K562 (cell line): ENCODE measurements around the gene BCAP31. TPM values are rescaled to one million over a fixed set of nuclear protein-coding genes. Genes with fewer than 3 reads are reported as not detected.

Experiments
- ATAC-seq: fragments of 200-7000 bp; cut with Tn5 transposase; 3 replicates; pipeline ENCODE4 v1.9.1; 2020; ENCODE audit warnings: moderate library complexity
- BruUV-seq: library from RNA; stranded (reverse); fragments of 400-500 nt; replicated peaks from 2 replicates; lab custom pipeline; 2021; lab: Mats Ljungman, UMichigan
- CTCF ChIA-PET: fragments of 300-600 bp; formaldehyde crosslinking; extraction: SDS; loops from one replicate; lab custom pipeline; 2021; ENCODE audit warnings: low intra/inter-chr PET ratio; lab: Yijun Ruan, JAX
- POLR2A ChIA-PET: fragments of 300-600, 350-650 bp; sonication (Branson Sonifier 250); formaldehyde crosslinking; extraction: SDS; loops from one replicate; lab custom pipeline; 2021; ENCODE audit warnings: antibody characterized with exemption, inconsistent platforms; lab: Yijun Ruan, JAX
- DNase-seq, 4 experiments: peaks; one replicate each; pipeline versions ENCODE4 v3.0.0 to v3.0.0-alpha.2; 2011 to 2018; ENCODE audit warnings: low spot score in 3 of 4, mixed read lengths in 3 of 4; ENCODE audit errors: extremely low read depth in 1 of 4
- FAIRE-seq: peaks from 2 replicates; lab custom pipeline; 2011; peaks lifted over from hg19 to GRCh38; lab: Jason Lieb, UNC
- H2AFZ ChIP-seq: 2 replicates; pipeline ENCODE4 v1.6.0; 2011; ENCODE audit warnings: low read depth, low read length, control low read depth, inconsistent platforms
- H3K27ac ChIP-seq: fragments of 200-600 bp; 3 replicates; pipeline ENCODE4 v1.8.0; 2011; ENCODE audit warnings: low read depth, mild to moderate bottlenecking, control low read depth, inconsistent platforms, low read length, moderate library complexity, mixed read lengths; ENCODE audit errors: extremely low read depth
- H3K27me3 ChIP-seq, 2 experiments: fragments of 300-600 bp in 1 of 2; 2 replicates in 1 of 2; 3 replicates in 1 of 2; pipeline versions ENCODE4 v1.6.0 to v1.8.0; 2011; ENCODE audit warnings: inconsistent platforms in 2 of 2, low read length in 2 of 2, mild to moderate bottlenecking in 1 of 2, mixed read lengths in 1 of 2, moderate library complexity in 1 of 2; ENCODE audit not compliant: control insufficient read depth in 2 of 2, insufficient read depth in 2 of 2
- H3K36me3 ChIP-seq: fragments of 300-600 bp; 3 replicates; pipeline ENCODE4 v1.8.0; 2011; ENCODE audit warnings: mild to moderate bottlenecking, low read length, inconsistent platforms; ENCODE audit not compliant: control insufficient read depth, insufficient read depth
- H3K4me1 ChIP-seq, 2 experiments: fragments of 200-600 bp in 1 of 2; replicated peaks in 1 of 2; 2 replicates in 1 of 2; 3 replicates in 1 of 2; pipeline versions ENCODE4 v1.5.1 to v1.8.0; 2011; ENCODE audit warnings: inconsistent platforms in 2 of 2, low read length in 2 of 2, mild to moderate bottlenecking in 1 of 2, mixed read lengths in 1 of 2, moderate library complexity in 1 of 2; ENCODE audit not compliant: control insufficient read depth in 2 of 2, insufficient read depth in 2 of 2
- H3K4me2 ChIP-seq: 2 replicates; pipeline ENCODE4 v1.6.1; 2011; ENCODE audit warnings: low read length, control low read depth, inconsistent platforms, mixed read lengths; ENCODE audit not compliant: insufficient read depth
- H3K4me3 ChIP-seq: fragments of 200-600 bp; sonication (generic), shearing (Covaris generic); 2 replicates; pipeline ENCODE4 v1.5.1; 2016; ENCODE audit warnings: control low read depth, inconsistent platforms
- H3K79me2 ChIP-seq: fragments of 200-600 bp; 3 replicates; pipeline ENCODE4 v1.8.0; 2011; ENCODE audit warnings: low read length, inconsistent platforms; ENCODE audit not compliant: control insufficient read depth, insufficient read depth
- H3K9ac ChIP-seq, 2 experiments: 2 replicates each; pipeline versions ENCODE4 v1.6.0 to v1.6.1; 2011; ENCODE audit warnings: low read depth in 2 of 2, low read length in 2 of 2, control low read depth in 1 of 2, inconsistent platforms in 1 of 2, mild to moderate bottlenecking in 1 of 2, mixed read lengths in 1 of 2; ENCODE audit not compliant: insufficient read depth in 1 of 2
- H3K9me1 ChIP-seq: one replicate; pipeline ENCODE4 v1.6.0; 2011; ENCODE audit warnings: inconsistent platforms, mild to moderate bottlenecking, low read length, moderate library complexity; ENCODE audit not compliant: control insufficient read depth, insufficient read depth
- H3K9me3 ChIP-seq: replicated peaks from 2 replicates; pipeline ENCODE4 v1.5.1; 2011; ENCODE audit warnings: low read depth, low read length, inconsistent platforms; ENCODE audit not compliant: control insufficient read depth, insufficient read depth
- H4K20me1 ChIP-seq: replicated peaks from 2 replicates; pipeline ENCODE4 v1.6.1; 2011; ENCODE audit warnings: low read length, inconsistent platforms, mixed read lengths; ENCODE audit not compliant: control insufficient read depth, insufficient read depth
- EGR1 ChIP-seq: fragments of 450-650 bp; conservative IDR thresholded peaks from 2 replicates; pipeline ENCODE4 v1.6.1; 2017; ENCODE audit warnings: mild to moderate bottlenecking
- MCM7 ChIP-seq, 2 experiments: fragments of 450-650 bp; IDR thresholded peaks; 2 replicates each; pipeline ENCODE4 v1.6.1; 2016 to 2018
- RBM14 ChIP-seq: fragments of 200-400 bp; formaldehyde crosslinking; IDR thresholded peaks from 2 replicates; pipeline ENCODE4 v1.6.1; 2018; ENCODE audit warnings: low read depth, mild to moderate bottlenecking, low read length, moderate library complexity, borderline replicate concordance; ENCODE audit not compliant: insufficient read depth
- YY1 ChIP-seq, 3 experiments: IDR thresholded peaks; 2 replicates each; pipeline ENCODE4 v1.6.1; 2011; ENCODE audit warnings: low read length in 2 of 3, mild to moderate bottlenecking in 2 of 3, moderate library complexity in 2 of 3, borderline replicate concordance in 1 of 3, control low read depth in 1 of 3, low read depth in 1 of 3; ENCODE audit not compliant: insufficient read depth in 3 of 3, insufficient replicate concordance in 2 of 3, control insufficient read depth in 1 of 3, insufficient read length in 1 of 3; ENCODE audit errors: extremely low read depth in 1 of 3
- WGBS: fragments of 100-300 bp; shearing (Covaris generic); methylation state at CpG from one replicate; pipeline ENCODE4 v1.1.6; 2016; ENCODE audit warnings: low coverage, mixed read lengths; ENCODE audit not compliant: insufficient coverage; ENCODE audit errors: missing lambda C conversion rate; 5-methylcytosine and 5-hydroxymethylcytosine counted together
- in situ Hi-C: fragments of 300-500 bp; cut with MboI; formaldehyde crosslinking; loops from 4 replicates; pipeline ENCODE4 v1.15.0; 2018; ENCODE audit warnings: inconsistent platforms, mixed read lengths
- intact Hi-C: fragments of 100-400 bp; cut with micrococcal nuclease; formaldehyde crosslinking; loops from 2 replicates; pipeline ENCODE4 v1.14.2; 2022
- polyA plus RNA-seq, 8 experiments: library from polyadenylated mRNA; depleted of rRNA in 4 of 8; stranded (reverse) in 5 of 8; unstranded in 3 of 8; fragments of >200 nt; fragmentation: Nextera tagmentation in 2 of 8; fragmentation: Illumina TruSeq in 1 of 8; extraction: Ambion mirVana in 2 of 8; extraction: Trizol in 1 of 8; gene quantifications; 2 replicates each; pipeline versions ENCODE4 v1.2.1 to v1.2.3, GENCODE V29; 2011 to 2014; ENCODE audit warnings: inconsistent platforms in 1 of 8, missing spikeins in 1 of 8
- total RNA-seq, 7 experiments: library from RNA; depleted of rRNA in 6 of 7; stranded (reverse); fragments of >200 nt in 6 of 7; fragmentation: Illumina TruSeq in 2 of 7; extraction: Trizol in 2 of 7; gene quantifications; 2 replicates each; pipeline versions ENCODE4 v1.2.1 to v1.2.3, GENCODE V29; 2011 to 2021; ENCODE audit warnings: low replicate concordance in 1 of 7
- TF ChIP-seq, protein P1 (sequence below): fragments of 250-450 bp; sonication (Bioruptor Pico); IDR thresholded peaks from 2 replicates; pipeline ENCODE4 v1.8.0; 2021; ENCODE audit warnings: mild to moderate bottlenecking, moderate library complexity

BCAP31 gene
- total and polyA plus RNA-seq, 9 of the 15 experiments (the other 6 are each of a cell fraction or from before 2014, with no cell fraction given): 156 to 683 (median 188) TPM

DNA sequence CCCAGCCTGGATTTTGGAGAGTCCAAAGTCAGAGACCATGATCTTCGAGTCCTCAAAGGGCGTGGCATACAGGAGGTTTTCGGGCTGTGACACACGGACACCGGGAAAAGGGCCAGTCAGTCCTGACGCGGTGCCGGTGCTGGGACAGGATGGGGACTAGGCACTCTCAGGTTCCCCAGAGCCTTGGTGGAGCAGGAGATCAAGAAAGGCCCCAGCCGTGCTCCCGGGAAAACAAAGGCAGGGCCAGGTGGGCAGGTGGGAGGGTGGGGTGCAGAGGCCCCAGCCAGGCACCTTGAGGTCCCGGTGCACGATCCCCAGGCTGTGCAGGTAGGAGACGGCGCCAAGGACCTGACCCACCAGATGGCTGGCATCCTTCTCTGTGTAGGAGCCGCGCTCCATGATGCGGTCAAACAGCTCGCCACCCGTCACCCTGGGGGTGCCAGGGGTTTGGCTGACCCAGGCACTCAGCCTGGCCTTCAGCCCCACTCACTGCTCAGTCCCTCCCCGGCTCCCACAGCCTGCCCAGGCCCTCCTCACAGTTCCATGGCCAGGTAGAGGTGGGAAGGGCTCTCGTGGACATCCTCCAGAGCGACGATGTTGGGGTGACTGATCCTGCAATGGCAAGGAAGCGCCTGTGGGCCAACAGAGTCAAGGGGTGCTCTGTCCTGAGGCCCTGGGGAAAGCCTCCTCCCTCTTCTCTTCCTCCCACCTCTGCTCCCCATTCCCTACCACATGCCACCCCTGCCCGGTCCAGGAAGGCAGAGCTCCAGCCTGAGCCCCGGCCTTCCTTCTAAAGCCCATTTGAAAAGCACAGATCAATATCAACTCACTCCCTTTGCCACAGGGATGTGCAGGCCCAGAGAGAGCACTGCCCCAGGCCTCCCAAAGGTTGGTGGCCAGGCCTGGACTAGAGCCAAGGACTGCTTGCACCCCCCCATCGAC is 52.3 kb downstream of the BCAP31 start:
- peaks cover 28 to 60% of the 10 kb centered on the region in 2 experiments for H3K4me1 ChIP-seq
- H3K9me1 ChIP-seq: peaks cover 4% of the 10 kb centered on the region
- DNase-seq (no peak), FAIRE-seq (no peak), ATAC-seq (no peak)
- 0 out of 5 replicates have a peak, but pooled peaks cover 0 to 5% of the 10 kb centered on the region in 2 experiments for H3K27me3 ChIP-seq
- no peak overlapping the region for H3K4me3 ChIP-seq
- H2AFZ ChIP-seq: no peak overlapping the region
- peak overlapping the region; percentile 69; the same call in 1 of the 2 replicates for H3K4me2 ChIP-seq
- H3K9me3 ChIP-seq: no peaks in the 10 kb centered on the region
- no peak overlapping the region; a peak in 1 of 4 replicates for H3K9ac ChIP-seq
- H3K36me3 ChIP-seq: no peaks in the 10 kb centered on the region
- 80% methylated on average over 10 of the region's 27 CpGs for WGBS
- TF ChIP-seq RBM14: no peak
- TF ChIP-seq EGR1: no peak
- no peak for TF ChIP-seq MCM7 (IDR thresholded peaks at IDR 0.05)
- no peak for TF ChIP-seq YY1 (IDR thresholded peaks at IDR 0.05; ENCODE audit: borderline replicate concordance in 1 of 3, control insufficient read depth in 1 of 3, extremely low read depth in 1 of 3, insufficient read depth in 3 of 3, insufficient read length in 1 of 3, insufficient replicate concordance in 2 of 3, low read depth in 1 of 3, low read length in 2 of 3)
- TF ChIP-seq, protein P1, sequence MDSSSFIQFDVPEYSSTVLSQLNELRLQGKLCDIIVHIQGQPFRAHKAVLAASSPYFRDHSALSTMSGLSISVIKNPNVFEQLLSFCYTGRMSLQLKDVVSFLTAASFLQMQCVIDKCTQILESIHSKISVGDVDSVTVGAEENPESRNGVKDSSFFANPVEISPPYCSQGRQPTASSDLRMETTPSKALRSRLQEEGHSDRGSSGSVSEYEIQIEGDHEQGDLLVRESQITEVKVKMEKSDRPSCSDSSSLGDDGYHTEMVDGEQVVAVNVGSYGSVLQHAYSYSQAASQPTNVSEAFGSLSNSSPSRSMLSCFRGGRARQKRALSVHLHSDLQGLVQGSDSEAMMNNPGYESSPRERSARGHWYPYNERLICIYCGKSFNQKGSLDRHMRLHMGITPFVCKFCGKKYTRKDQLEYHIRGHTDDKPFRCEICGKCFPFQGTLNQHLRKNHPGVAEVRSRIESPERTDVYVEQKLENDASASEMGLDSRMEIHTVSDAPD (CRISPR knock-in tag): no peak
- ChIA-PET CTCF (no interaction called here), POLR2A (no interaction called here)
- no peaks in the 10 kb centered on the region; the same call in 2 of the 3 replicates for H3K79me2 ChIP-seq
- H3K27ac ChIP-seq: no peak overlapping the region
- intact Hi-C loops: no loop called here
- in situ Hi-C loops: no loop called here
- BruUV-seq: no TSS peak
- no peaks in the 10 kb centered on the region for H4K20me1 ChIP-seq
